B cell (primary cell): ENCODE measurements around the gene CALHM5. TPM values are rescaled to one million over a fixed set of nuclear protein-coding genes. Genes with fewer than 3 reads are reported as not detected.

Source experiments
- ATAC-seq: fragments of 200-7000 bp; cut with Tn5 transposase; one replicate; pipeline ENCODE4 v1.10.0; 2021; ENCODE audit warnings: low read depth, mild to moderate bottlenecking, moderate number of reproducible peaks, moderate library complexity
- CTCF ChIA-PET: fragments of 350-600 bp; sonication (Branson Sonifier 250); formaldehyde crosslinking; loops from one replicate; lab custom pipeline; 2021; ENCODE audit warnings: antibody characterized with exemption, inconsistent platforms; lab: Charles Lee
- POLR2A ChIA-PET: fragments of 350-600 bp; sonication (Branson Sonifier 250); formaldehyde crosslinking; loops from one replicate; lab custom pipeline; 2021; ENCODE audit warnings: antibody characterized with exemption; lab: Charles Lee
- DNase-seq: peaks from one replicate; pipeline ENCODE4 v3.0.0; 2013
- H2AFZ ChIP-seq: 2 replicates; pipeline ENCODE4 v1.6.1; 2012; ENCODE audit warnings: mild to moderate bottlenecking, low read depth, low read length; ENCODE audit not compliant: insufficient read depth, poor library complexity, severe bottlenecking
- H3K27ac ChIP-seq, 2 donors: 1 replicate in 1 of 2; 2 replicates in 1 of 2; pipeline ENCODE4 v1.5.1; 2012 to 2013; ENCODE audit warnings: low read length in 2 of 2, mild to moderate bottlenecking in 2 of 2, moderate library complexity in 1 of 2
- H3K27me3 ChIP-seq, 4 experiments: fragments of 200-600 bp in 1 of 4; sonication (generic) in 1 of 4; replicated peaks in 1 of 4; 1 replicate in 2 of 4; 2 replicates in 2 of 4; pipeline versions ENCODE4 v1.6.1 to v1.7.0; 2013 to 2016; ENCODE audit warnings: low read length in 3 of 4, mild to moderate bottlenecking in 2 of 4, mixed read lengths in 1 of 4, moderate library complexity in 1 of 4; ENCODE audit not compliant: insufficient read depth in 4 of 4, control insufficient read depth in 3 of 4; ENCODE audit errors: control extremely low read depth in 1 of 4
- H3K36me3 ChIP-seq, 2 experiments: replicated peaks in 1 of 2; 1 replicate in 1 of 2; 2 replicates in 1 of 2; pipeline versions ENCODE4 v1.6.1 to v1.7.1; 2013; ENCODE audit warnings: low read length in 1 of 2; ENCODE audit not compliant: insufficient read depth in 2 of 2, control insufficient read depth in 1 of 2; ENCODE audit errors: control extremely low read depth in 1 of 2, extremely low read depth in 1 of 2
- H3K4me1 ChIP-seq, 2 donors: fragments of 200-600 bp in 1 of 2; sonication (generic) in 1 of 2; 1 replicate in 1 of 2; 2 replicates in 1 of 2; pipeline versions ENCODE4 v1.5.1 to v1.6.1; 2013 to 2017; ENCODE audit warnings: low read length in 2 of 2; ENCODE audit not compliant: control insufficient read depth in 2 of 2, insufficient read depth in 2 of 2
- H3K4me2 ChIP-seq: replicated peaks from 2 replicates; pipeline ENCODE3; 2012; ENCODE audit warnings: mild to moderate bottlenecking, low read depth, low read length; ENCODE audit not compliant: poor library complexity, severe bottlenecking
- H3K4me3 ChIP-seq, 5 experiments: fragments of 200-600 bp in 1 of 5; sonication (generic) in 1 of 5; 1 replicate in 3 of 5; 2 replicates in 2 of 5; pipeline versions ENCODE4 v1.5.1 to v1.7.0; 2011 to 2016; ENCODE audit warnings: low read length in 4 of 5, mild to moderate bottlenecking in 4 of 5, low read depth in 2 of 5, control low read depth in 1 of 5, moderate library complexity in 1 of 5; ENCODE audit not compliant: insufficient read depth in 1 of 5; ENCODE audit errors: control extremely low read depth in 1 of 5, extremely low read depth in 1 of 5
- H3K79me2 ChIP-seq: fragments of 200-600 bp; sonication (generic); one replicate; pipeline ENCODE4 v1.6.0; 2016; ENCODE audit warnings: low read length; ENCODE audit not compliant: control insufficient read depth, insufficient read depth
- H3K9ac ChIP-seq: fragments of 200-600 bp; sonication (generic); 2 replicates; pipeline ENCODE4 v1.6.1; 2017; ENCODE audit warnings: mild to moderate bottlenecking, low read length, moderate library complexity
- H3K9me3 ChIP-seq, 3 donors: one replicate each; pipeline versions ENCODE4 v1.6.1 to v1.7.1; 2013; ENCODE audit warnings: low read length in 2 of 3; ENCODE audit not compliant: control insufficient read depth in 2 of 3, insufficient read depth in 1 of 3; ENCODE audit errors: control extremely low read depth in 1 of 3
- H4K20me1 ChIP-seq: 2 replicates; pipeline ENCODE4 v1.6.0; 2012; ENCODE audit warnings: mild to moderate bottlenecking, low read length; ENCODE audit not compliant: insufficient read depth, control insufficient read depth, poor library complexity, severe bottlenecking
- H3K27ac Mint-ChIP-seq: one replicate; pipeline ENCODE4 v1.8.0; 2021; ENCODE audit warnings: mixed read lengths
- H3K27me3 Mint-ChIP-seq: one replicate; pipeline ENCODE4 v1.8.0; 2021; ENCODE audit warnings: mixed read lengths
- H3K4me1 Mint-ChIP-seq: one replicate; pipeline ENCODE4 v1.8.0; 2021; ENCODE audit warnings: mixed read lengths
- H3K4me3 Mint-ChIP-seq: one replicate; pipeline ENCODE4 v1.8.0; 2021; ENCODE audit warnings: mixed read lengths
- H3K9me3 Mint-ChIP-seq: one replicate; pipeline ENCODE4 v1.8.0; 2022; ENCODE audit warnings: mixed read lengths; ENCODE audit not compliant: insufficient read depth
- EZH2 ChIP-seq: IDR thresholded peaks from 2 replicates; pipeline ENCODE4 v1.6.1; 2012; ENCODE audit warnings: borderline replicate concordance, low read depth, mild to moderate bottlenecking, moderate library complexity, low read length; ENCODE audit not compliant: insufficient read depth, poor library complexity, severe bottlenecking
- WGBS: methylation state at CpG from one replicate; pipeline ENCODE4 v1.1.5; 2013; ENCODE audit warnings: missing lambda C conversion rate; ENCODE audit not compliant: insufficient coverage; 5-methylcytosine and 5-hydroxymethylcytosine counted together
- intact Hi-C: fragments of 100-400 bp; cut with micrococcal nuclease; formaldehyde crosslinking; loops from one replicate; pipeline ENCODE4 v1.10.0; 2022
- polyA plus RNA-seq: library from polyadenylated mRNA; depleted of rRNA; stranded (reverse); fragments of >200 nt; gene quantifications from 2 replicates; pipeline ENCODE4 v1.2.3, GENCODE V29; 2012
- total RNA-seq, 2 donors: library from RNA; stranded (reverse); fragments of 120-200 nt in 1 of 2; gene quantifications; 1 replicate in 1 of 2; 2 replicates in 1 of 2; pipeline versions ENCODE4 v1.2.3 to v1.2.4, GENCODE V29; 2013 to 2022
- TF ChIP-seq, protein P1 (sequence below): fragments of 200-600 bp; IDR thresholded peaks from one replicate; pipeline ENCODE4 v1.8.0; 2022; ENCODE audit warnings: antibody characterized with exemption, mild to moderate bottlenecking

CALHM5 gene
- total and polyA plus RNA-seq, 2 donors (not counting 1 experiment from before 2014, with no cell fraction given): not detected

DNA sequence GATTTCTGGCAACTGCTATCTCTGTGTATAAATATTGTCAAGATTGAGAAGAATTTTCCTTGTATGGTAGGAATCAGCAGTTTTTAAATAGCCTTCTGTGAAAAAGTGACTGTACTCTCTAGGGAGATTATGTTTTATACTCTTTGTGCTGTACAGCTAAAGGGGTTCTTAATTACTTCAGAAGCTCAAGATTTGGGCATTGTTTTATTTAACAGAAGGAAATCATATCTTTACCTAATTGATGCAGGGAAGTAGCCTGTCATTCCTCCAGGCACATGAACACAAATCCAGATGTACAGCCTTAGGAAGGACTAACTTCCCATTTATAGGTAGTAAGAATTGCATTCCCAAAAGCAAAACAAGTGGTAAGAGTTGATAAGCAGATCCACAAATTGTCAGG lies 1.3 kb downstream of the CALHM5 start:
- Mint-ChIP-seq H3K4me1 (peaks cover 18% of the 10 kb centered on the region), H3K27ac (no peak overlapping the region), H3K9me3 (peaks cover 9% of the 10 kb centered on the region), H3K27me3 (no peaks in the 10 kb centered on the region), H3K4me3 (no peak overlapping the region)
- no peaks in the 10 kb centered on the region for H3K79me2 ChIP-seq
- ChIA-PET CTCF (interaction anchor here (1.3 to 4.5 kb wide), 4 partner anchors 20 to 225 kb away, joined by 4 to 21 read pairs (median 4); no protein-coding TSS in a partner anchor), POLR2A (no interaction called here)
- no peak overlapping the region for H3K4me2 ChIP-seq
- no peaks in the 10 kb centered on the region for H3K27me3 ChIP-seq
- H3K9ac ChIP-seq: no peak overlapping the region
- H2AFZ ChIP-seq: no peak overlapping the region
- ATAC-seq (no peak), DNase-seq (no peak)
- peaks cover 0 to 4% (median 0%) of the 10 kb centered on the region in 3 donors for H3K9me3 ChIP-seq
- H3K36me3 ChIP-seq: no peaks in the 10 kb centered on the region
- H4K20me1 ChIP-seq: no peaks in the 10 kb centered on the region
- no peak overlapping the region for H3K27ac ChIP-seq
- TF ChIP-seq, protein P1, sequence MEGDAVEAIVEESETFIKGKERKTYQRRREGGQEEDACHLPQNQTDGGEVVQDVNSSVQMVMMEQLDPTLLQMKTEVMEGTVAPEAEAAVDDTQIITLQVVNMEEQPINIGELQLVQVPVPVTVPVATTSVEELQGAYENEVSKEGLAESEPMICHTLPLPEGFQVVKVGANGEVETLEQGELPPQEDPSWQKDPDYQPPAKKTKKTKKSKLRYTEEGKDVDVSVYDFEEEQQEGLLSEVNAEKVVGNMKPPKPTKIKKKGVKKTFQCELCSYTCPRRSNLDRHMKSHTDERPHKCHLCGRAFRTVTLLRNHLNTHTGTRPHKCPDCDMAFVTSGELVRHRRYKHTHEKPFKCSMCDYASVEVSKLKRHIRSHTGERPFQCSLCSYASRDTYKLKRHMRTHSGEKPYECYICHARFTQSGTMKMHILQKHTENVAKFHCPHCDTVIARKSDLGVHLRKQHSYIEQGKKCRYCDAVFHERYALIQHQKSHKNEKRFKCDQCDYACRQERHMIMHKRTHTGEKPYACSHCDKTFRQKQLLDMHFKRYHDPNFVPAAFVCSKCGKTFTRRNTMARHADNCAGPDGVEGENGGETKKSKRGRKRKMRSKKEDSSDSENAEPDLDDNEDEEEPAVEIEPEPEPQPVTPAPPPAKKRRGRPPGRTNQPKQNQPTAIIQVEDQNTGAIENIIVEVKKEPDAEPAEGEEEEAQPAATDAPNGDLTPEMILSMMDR: no peak
- TF ChIP-seq EZH2: no peak
- no peak overlapping the region for H3K4me3 ChIP-seq
- peaks cover 5 to 6% of the 10 kb centered on the region in 2 donors for H3K4me1 ChIP-seq
- intact Hi-C loops: no loop called here

- CTCF ChIA-PET: interaction anchor here (0.7 to 4.5 kb wide), 4 partner anchors 19 to 245 kb away, joined by 3 to 21 read pairs (median 4); no protein-coding TSS in a partner anchor
- no peaks in the 10 kb centered on the region for H3K36me3 ChIP-seq
- peaks cover 3% of the 10 kb centered on the region for H3K27me3 Mint-ChIP-seq
- H2AFZ ChIP-seq: no peak overlapping the region
- TF ChIP-seq, protein P1: no peak
- TF ChIP-seq EZH2: no peak
- H3K9me3 ChIP-seq: peaks cover 0 to 3% (median 0%) of the 10 kb centered on the region in 3 donors
- H3K27ac ChIP-seq: no peak overlapping the region
- no peak for DNase-seq
- ATAC-seq: no peak
- H3K4me3 Mint-ChIP-seq: no peak overlapping the region
- 83% methylated on average over 1 of the region's 2 CpGs for WGBS
- no peak overlapping the region for H3K4me2 ChIP-seq
- H3K27ac Mint-ChIP-seq: no peak overlapping the region
- H3K9me3 Mint-ChIP-seq: peaks cover 6% of the 10 kb centered on the region
- POLR2A ChIA-PET: interaction anchor here (0.7 kb wide), 1 partner anchor 202 kb away, joined by 3 read pairs; no protein-coding TSS in a partner anchor
- no peak overlapping the region for H3K9ac ChIP-seq
- peaks cover 5 to 6% of the 10 kb centered on the region in 2 donors for H3K4me1 ChIP-seq
- H3K27me3 ChIP-seq: no peaks in the 10 kb centered on the region
- no peaks in the 10 kb centered on the region for H3K79me2 ChIP-seq
- peaks cover 18% of the 10 kb centered on the region for H3K4me1 Mint-ChIP-seq
- H4K20me1 ChIP-seq: no peaks in the 10 kb centered on the region
- intact Hi-C loops: no loop called here
- no peak overlapping the region for H3K4me3 ChIP-seq
Observed at GRCh38 chr6:116513224-116513875, 1.9 kb downstream of the CALHM5 start.
